ENCODE data around the gene DMRTB1. TPM values are rescaled to one million over a fixed set of nuclear protein-coding genes. Genes with fewer than 3 reads are reported as not detected.

DMRTB1 gene
- total RNA-seq, 1 experiment from 2014 or later = not detected

DNA sequence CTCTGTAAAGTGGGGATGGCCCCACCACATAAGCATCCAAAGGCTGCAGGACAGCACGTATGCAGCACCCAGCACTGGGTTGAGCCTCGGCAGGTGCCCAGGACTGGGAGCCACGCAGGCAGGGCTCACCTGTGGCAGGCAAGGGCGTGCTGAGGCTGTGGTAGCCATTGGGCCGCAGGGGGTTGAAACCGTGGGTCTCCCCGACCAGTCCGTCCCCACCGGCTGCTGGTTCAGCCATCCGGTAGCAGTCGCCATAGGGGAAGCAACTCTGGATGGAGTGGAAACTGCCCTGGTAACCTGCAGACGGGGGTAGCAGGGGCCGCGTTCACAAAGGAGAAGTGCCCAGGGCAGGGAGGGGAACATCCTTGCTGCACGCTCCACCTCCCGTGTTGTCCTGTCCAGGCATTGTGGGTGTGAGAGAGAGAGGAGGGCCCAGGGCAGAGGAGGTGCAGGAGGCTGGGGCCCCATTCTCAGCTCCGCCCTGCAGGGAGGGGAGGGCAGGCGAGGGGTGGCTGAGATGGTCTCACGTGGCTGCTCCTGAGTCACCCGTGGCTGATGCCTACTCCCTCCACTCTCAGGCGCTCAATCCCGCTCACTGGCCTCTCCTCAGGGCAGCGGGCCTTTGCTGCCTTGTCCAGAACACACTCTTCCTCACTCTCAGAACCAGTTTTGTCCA lies 49.9 kb downstream of the DMRTB1 start:
- Histone ChIP-seq H3K4me2 (ENCODE audit: low read depth, low read length, poor library complexity, severe bottlenecking) (no peak overlapping the region), H3K9ac (ENCODE audit: low read length) (no peak overlapping the region), H3K27me3 (ENCODE audit: low read length) (no peaks in the 10 kb centered on the region), H3K4me1 (ENCODE audit: low read length) (no peaks in the 10 kb centered on the region), H3K4me3 (ENCODE audit: low read length) (no peak overlapping the region), H3K9me2 (replicated peaks; ENCODE audit: insufficient read depth, low read length) (no peaks in the 10 kb centered on the region), H2AFZ (ENCODE audit: low read length) (no peak overlapping the region), H3K79me2 (ENCODE audit: low read length) (no peaks in the 10 kb centered on the region), H3K27ac (ENCODE audit: low read length) (no peak overlapping the region), H3K9me3 (ENCODE audit: low read length) (no peaks in the 10 kb centered on the region), H4K20me1 (ENCODE audit: insufficient read depth, low read depth, low read length) (no peaks in the 10 kb centered on the region), H3K36me3 (ENCODE audit: insufficient read depth, low read length) (no peaks in the 10 kb centered on the region)
- DNase-seq = no peak

- no peak overlapping the region for H3K4me3 ChIP-seq (ENCODE audit: low read length)
- no peak overlapping the region for H3K9ac ChIP-seq (ENCODE audit: low read length)
- H3K27ac ChIP-seq (ENCODE audit: low read length) = no peak overlapping the region
- H3K4me1 ChIP-seq (ENCODE audit: low read length) = no peaks in the 10 kb centered on the region
- no peaks in the 10 kb centered on the region for H3K36me3 ChIP-seq (ENCODE audit: insufficient read depth, low read length)
- H3K27me3 ChIP-seq (ENCODE audit: low read length) = no peaks in the 10 kb centered on the region
- H2AFZ ChIP-seq (ENCODE audit: low read length) = no peak overlapping the region
- no peaks in the 10 kb centered on the region for H3K9me2 ChIP-seq (replicated peaks; ENCODE audit: insufficient read depth, low read length)
- no peaks in the 10 kb centered on the region for H3K9me3 ChIP-seq (ENCODE audit: low read length)
- no peak for DNase-seq
- no peak overlapping the region for H3K4me2 ChIP-seq (ENCODE audit: low read depth, low read length, poor library complexity, severe bottlenecking)
- no peaks in the 10 kb centered on the region for H4K20me1 ChIP-seq (ENCODE audit: insufficient read depth, low read depth, low read length)
- H3K79me2 ChIP-seq (ENCODE audit: low read length) = no peaks in the 10 kb centered on the region
Measured at GRCh38 chr1:53509775-53510174, 50.6 kb downstream of the DMRTB1 start.

DNA sequence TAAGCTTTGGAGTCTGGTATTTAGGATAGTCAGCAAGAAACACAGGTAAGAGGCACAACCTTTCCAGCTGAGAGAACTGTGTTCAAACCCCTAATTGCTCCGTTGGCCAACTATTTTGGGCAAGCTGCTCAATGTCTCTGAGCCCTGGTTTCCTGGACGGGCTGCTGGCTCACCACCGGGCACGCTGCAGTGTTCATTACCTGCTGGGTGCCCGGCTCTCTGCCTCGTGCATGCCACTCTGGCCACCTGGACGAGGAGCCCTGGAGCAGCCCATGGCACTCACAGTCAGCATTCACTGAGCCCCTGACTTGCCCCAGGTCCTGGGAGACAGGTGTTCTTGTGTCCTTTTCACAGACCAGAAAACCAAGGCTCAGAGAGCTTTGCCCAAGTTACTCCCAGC lies 51.0 kb downstream of the DMRTB1 start:
- Histone ChIP-seq H3K4me3 (ENCODE audit: low read length) (no peak overlapping the region), H3K27me3 (ENCODE audit: low read length) (no peaks in the 10 kb centered on the region), H3K9ac (ENCODE audit: low read length) (no peak overlapping the region), H3K36me3 (ENCODE audit: insufficient read depth, low read length) (no peaks in the 10 kb centered on the region), H3K79me2 (ENCODE audit: low read length) (no peaks in the 10 kb centered on the region), H3K4me1 (ENCODE audit: low read length) (no peaks in the 10 kb centered on the region), H2AFZ (ENCODE audit: low read length) (no peak overlapping the region), H3K9me3 (ENCODE audit: low read length) (no peaks in the 10 kb centered on the region), H3K27ac (ENCODE audit: low read length) (no peak overlapping the region), H3K4me2 (ENCODE audit: low read depth, low read length, poor library complexity, severe bottlenecking) (no peak overlapping the region), H3K9me2 (replicated peaks; ENCODE audit: insufficient read depth, low read length) (no peaks in the 10 kb centered on the region), H4K20me1 (ENCODE audit: insufficient read depth, low read depth, low read length) (no peaks in the 10 kb centered on the region)
- DNase-seq = no peak

DNA sequence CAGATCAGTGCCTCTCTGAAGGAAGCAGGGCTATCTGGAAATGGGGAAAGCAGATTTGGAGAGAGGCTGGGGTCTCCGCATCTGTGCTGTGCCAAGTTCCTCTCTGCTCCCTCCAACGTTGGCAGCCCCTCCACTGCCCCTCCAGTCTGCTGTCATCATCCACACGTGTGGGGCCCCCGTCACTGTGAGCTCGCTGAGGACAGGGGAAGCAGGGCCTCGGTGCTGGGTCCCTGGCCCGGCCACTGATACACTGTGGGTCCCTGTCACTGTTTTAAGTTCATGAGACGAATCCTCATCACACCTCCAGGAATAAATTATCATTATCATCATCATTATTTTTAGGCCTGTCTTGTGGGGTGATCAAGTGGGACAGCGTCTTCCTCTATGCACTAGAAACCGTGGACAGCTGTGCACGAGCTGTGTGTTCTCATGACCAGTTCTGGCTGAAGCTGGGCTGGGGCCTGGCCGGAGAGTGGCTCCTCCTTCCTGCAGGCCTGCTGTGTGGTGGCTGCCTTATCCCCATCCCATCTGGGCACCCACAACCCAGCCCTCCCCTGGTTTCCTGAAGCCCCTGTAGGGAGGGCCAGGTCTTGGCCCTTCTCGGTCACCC lies 52.2 kb downstream of the DMRTB1 start:
- H3K4me3 ChIP-seq (ENCODE audit: low read length) = no peak overlapping the region
- H3K79me2 ChIP-seq (ENCODE audit: low read length) = no peaks in the 10 kb centered on the region

GRCh38 chr1:53511933-53512806 lies 53.0 kb downstream of the DMRTB1 start:
- H3K27ac ChIP-seq (ENCODE audit: low read length) = no peak overlapping the region
- H3K9me2 ChIP-seq (replicated peaks; ENCODE audit: insufficient read depth, low read length) = no peaks in the 10 kb centered on the region
- H4K20me1 ChIP-seq (ENCODE audit: insufficient read depth, low read depth, low read length) = no peaks in the 10 kb centered on the region
- H3K27me3 ChIP-seq (ENCODE audit: low read length) = no peaks in the 10 kb centered on the region
- H3K36me3 ChIP-seq (ENCODE audit: insufficient read depth, low read length) = no peaks in the 10 kb centered on the region
- H2AFZ ChIP-seq (ENCODE audit: low read length) = no peak overlapping the region
- no peak overlapping the region for H3K9ac ChIP-seq (ENCODE audit: low read length)
- no peaks in the 10 kb centered on the region for H3K79me2 ChIP-seq (ENCODE audit: low read length)
- H3K4me1 ChIP-seq (ENCODE audit: low read length) = no peaks in the 10 kb centered on the region
- H3K4me2 ChIP-seq (ENCODE audit: low read depth, low read length, poor library complexity, severe bottlenecking) = no peak overlapping the region
- no peaks in the 10 kb centered on the region for H3K9me3 ChIP-seq (ENCODE audit: low read length)
- no peak for DNase-seq
- H3K4me3 ChIP-seq (ENCODE audit: low read length) = no peak overlapping the region

More for the DNA sequence above, 52.2 kb downstream of the DMRTB1 start:
- DNase-seq = no peak
- Histone ChIP-seq H3K4me1 (ENCODE audit: low read length) (no peaks in the 10 kb centered on the region), H3K9me3 (ENCODE audit: low read length) (no peaks in the 10 kb centered on the region), H3K4me2 (ENCODE audit: low read depth, low read length, poor library complexity, severe bottlenecking) (no peak overlapping the region), H3K27ac (ENCODE audit: low read length) (no peak overlapping the region), H3K9me2 (replicated peaks; ENCODE audit: insufficient read depth, low read length) (no peaks in the 10 kb centered on the region), H2AFZ (ENCODE audit: low read length) (no peak overlapping the region), H3K36me3 (ENCODE audit: insufficient read depth, low read length) (no peaks in the 10 kb centered on the region), H3K9ac (ENCODE audit: low read length) (no peak overlapping the region), H4K20me1 (ENCODE audit: insufficient read depth, low read depth, low read length) (no peaks in the 10 kb centered on the region), H3K27me3 (ENCODE audit: low read length) (no peaks in the 10 kb centered on the region)

GRCh38 chr1:53512807-53513755 lies 53.9 kb downstream of the DMRTB1 start:
- no peaks in the 10 kb centered on the region for H3K9me2 ChIP-seq (replicated peaks; ENCODE audit: insufficient read depth, low read length)
- no peak overlapping the region for H2AFZ ChIP-seq (ENCODE audit: low read length)
- H4K20me1 ChIP-seq (ENCODE audit: insufficient read depth, low read depth, low read length) = no peaks in the 10 kb centered on the region
- DNase-seq = no peak
- no peaks in the 10 kb centered on the region for H3K27me3 ChIP-seq (ENCODE audit: low read length)
- no peaks in the 10 kb centered on the region for H3K9me3 ChIP-seq (ENCODE audit: low read length)
- no peaks in the 10 kb centered on the region for H3K36me3 ChIP-seq (ENCODE audit: insufficient read depth, low read length)
- no peak overlapping the region for H3K9ac ChIP-seq (ENCODE audit: low read length)
- H3K4me1 ChIP-seq (ENCODE audit: low read length) = no peaks in the 10 kb centered on the region
- no peak overlapping the region for H3K4me3 ChIP-seq (ENCODE audit: low read length)
- H3K27ac ChIP-seq (ENCODE audit: low read length) = no peak overlapping the region
- no peaks in the 10 kb centered on the region for H3K79me2 ChIP-seq (ENCODE audit: low read length)
- no peak overlapping the region for H3K4me2 ChIP-seq (ENCODE audit: low read depth, low read length, poor library complexity, severe bottlenecking)

DNA sequence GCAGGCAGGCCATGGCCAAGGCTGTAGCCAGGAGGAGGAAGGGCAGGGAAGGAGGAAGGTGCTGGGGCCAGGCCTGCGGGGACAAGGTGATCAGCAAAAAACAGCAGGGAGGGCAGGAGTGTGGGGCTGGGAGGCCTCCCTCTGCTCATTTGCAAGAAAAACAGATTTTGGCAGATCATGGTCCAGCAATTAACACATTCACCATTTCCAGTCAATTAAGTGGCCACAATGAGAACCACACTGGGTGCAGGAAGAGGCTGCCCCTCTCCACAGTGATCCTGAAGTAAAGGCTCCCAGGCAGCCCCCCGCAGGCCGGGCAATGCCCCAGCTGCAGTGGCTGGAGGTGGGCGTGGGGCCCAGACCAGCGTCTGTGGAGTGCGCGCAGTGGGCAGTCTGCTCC lies 54.6 kb downstream of the DMRTB1 start:
- no peaks in the 10 kb centered on the region for H3K27me3 ChIP-seq (ENCODE audit: low read length)
- H3K27ac ChIP-seq (ENCODE audit: low read length) = no peak overlapping the region
- no peaks in the 10 kb centered on the region for H3K36me3 ChIP-seq (ENCODE audit: insufficient read depth, low read length)
- H3K4me2 ChIP-seq (ENCODE audit: low read depth, low read length, poor library complexity, severe bottlenecking) = no peak overlapping the region
- no peak overlapping the region for H3K4me3 ChIP-seq (ENCODE audit: low read length)
- H3K4me1 ChIP-seq (ENCODE audit: low read length) = no peaks in the 10 kb centered on the region
- no peaks in the 10 kb centered on the region for H4K20me1 ChIP-seq (ENCODE audit: insufficient read depth, low read depth, low read length)
- no peaks in the 10 kb centered on the region for H3K9me3 ChIP-seq (ENCODE audit: low read length)
- H3K9ac ChIP-seq (ENCODE audit: low read length) = no peak overlapping the region
- no peak for DNase-seq
- no peak overlapping the region for H2AFZ ChIP-seq (ENCODE audit: low read length)
- H3K79me2 ChIP-seq (ENCODE audit: low read length) = no peaks in the 10 kb centered on the region
- no peaks in the 10 kb centered on the region for H3K9me2 ChIP-seq (replicated peaks; ENCODE audit: insufficient read depth, low read length)

All from Karpas-422 (cell line).